A549 (cell line): ENCODE measurements around the gene CDH11. TPM values are rescaled to one million over a fixed set of nuclear protein-coding genes. Genes with fewer than 3 reads are reported as not detected.

Source experiments
- ATAC-seq, 2 experiments: fragments of 200-7000 bp in 1 of 2; fragments of >200 bp in 1 of 2; cut with Nextera tagmentation in 1 of 2; cut with Tn5 transposase in 1 of 2; 3 replicates each; pipeline versions ENCODE4 v1.8.0 to v1.9.1; 2018 to 2020; ENCODE audit warnings: mild to moderate bottlenecking in 1 of 2, moderate library complexity in 1 of 2
- CTCF ChIA-PET: fragments of 300-600 bp; sonication (Branson Sonifier 250); formaldehyde crosslinking; extraction: SDS; loops from one replicate; lab custom pipeline; 2021; ENCODE audit warnings: antibody characterized with exemption, inconsistent platforms; lab: Yijun Ruan, JAX
- POLR2A ChIA-PET: fragments of 350-600 bp; formaldehyde crosslinking; extraction: SDS; loops from one replicate; lab custom pipeline; 2021; ENCODE audit warnings: antibody characterized with exemption, inconsistent platforms; lab: Yijun Ruan, JAX
- DNase-seq, 2 experiments: peaks; one replicate each; pipeline versions ENCODE4 v3.0.0 to v3.0.0-alpha.2; 2011 to 2016; ENCODE audit warnings: low read depth in 1 of 2, low spot score in 1 of 2
- FAIRE-seq: peaks from 2 replicates; lab custom pipeline; 2011; peaks lifted over from hg19 to GRCh38; lab: Jason Lieb, UNC
- H3K27ac ChIP-seq, 2 experiments: fragments of >200 bp; sonication (Bioruptor Twin); formaldehyde crosslinking; 3 replicates each; pipeline ENCODE4 v1.5.1; 2016 to 2017
- H3K4me1 ChIP-seq: fragments of >200 bp; sonication (Bioruptor Twin); formaldehyde crosslinking; 3 replicates; pipeline ENCODE4 v1.6.1; 2016
- H3K4me2 ChIP-seq: fragments of >200 bp; sonication (Bioruptor Twin); formaldehyde crosslinking; 3 replicates; pipeline ENCODE4 v1.6.1; 2016
- H3K4me3 ChIP-seq: fragments of >200 bp; sonication (Bioruptor Twin); formaldehyde crosslinking; 3 replicates; pipeline ENCODE4 v1.5.1; 2016
- H3K9me3 ChIP-seq: fragments of >200 bp; sonication (Bioruptor Twin); formaldehyde crosslinking; 3 replicates; pipeline ENCODE4 v1.6.1; 2016
- BCL3 ChIP-seq: fragments of >200 bp; sonication (Bioruptor Twin); formaldehyde crosslinking; IDR thresholded peaks from 3 replicates; pipeline ENCODE4 v1.6.1; 2016
- BHLHE40 ChIP-seq: IDR thresholded peaks from 2 replicates; pipeline ENCODE4 v1.6.1; 2012; ENCODE audit warnings: low read depth, low read length, inconsistent platforms
- CHD2 ChIP-seq: fragments of 150-350 bp; IDR thresholded peaks from 2 replicates; pipeline ENCODE4 v1.6.1; 2014; ENCODE audit warnings: low read length; ENCODE audit not compliant: partially characterized antibody
- CHD4 ChIP-seq: fragments of 200-600 bp; sonication (generic); IDR thresholded peaks from 2 replicates; pipeline ENCODE4 v1.6.1; 2016; ENCODE audit warnings: antibody characterized with exemption, mild to moderate bottlenecking, borderline replicate concordance
- EHMT2 ChIP-seq: fragments of 200-600 bp; sonication (generic); IDR thresholded peaks from 2 replicates; pipeline ENCODE4 v1.6.1; 2016; ENCODE audit warnings: antibody characterized with exemption, low read depth, mild to moderate bottlenecking, moderate library complexity
- ELK1 ChIP-seq: fragments of 150-350 bp; IDR thresholded peaks from 2 replicates; pipeline ENCODE4 v1.6.1; 2014; ENCODE audit warnings: low read depth, mild to moderate bottlenecking, low read length
- EP300 ChIP-seq, 2 experiments: fragments of >200 bp; sonication (Bioruptor Twin); formaldehyde crosslinking; IDR thresholded peaks; 2 replicates in 1 of 2; 3 replicates in 1 of 2; pipeline ENCODE4 v1.6.1; 2016 to 2017
- FOXS1 ChIP-seq: fragments of 250-450 bp; sonication (Bioruptor Pico); IDR thresholded peaks from 2 replicates; pipeline ENCODE4 v1.5.0; 2020; ENCODE audit warnings: mild to moderate bottlenecking, moderate library complexity
- HOXA7 ChIP-seq: fragments of 250-450 bp; sonication (Bioruptor Pico); IDR thresholded peaks from 2 replicates; pipeline ENCODE4 v1.5.0; 2020; ENCODE audit warnings: mild to moderate bottlenecking, moderate library complexity
- JUN ChIP-seq, 2 experiments: fragments of >200 bp; sonication (Bioruptor Twin); formaldehyde crosslinking; IDR thresholded peaks; 2 replicates in 1 of 2; 3 replicates in 1 of 2; pipeline ENCODE4 v1.6.1; 2016 to 2017
- KDM5A ChIP-seq: fragments of 200-600 bp; sonication (generic); IDR thresholded peaks from 2 replicates; pipeline ENCODE4 v1.6.1; 2016; ENCODE audit warnings: antibody characterized with exemption, mild to moderate bottlenecking
- MAZ ChIP-seq: fragments of 150-350 bp; IDR thresholded peaks from 2 replicates; pipeline ENCODE4 v1.6.1; 2014; ENCODE audit warnings: antibody characterized with exemption, low read depth, low read length, borderline replicate concordance
- NPAS2 ChIP-seq: fragments of 250-450 bp; sonication (Bioruptor Pico); IDR thresholded peaks from 2 replicates; pipeline ENCODE4 v1.8.0; 2022; ENCODE audit warnings: mild to moderate bottlenecking, moderate library complexity, borderline replicate concordance
- PBX3 ChIP-seq: IDR thresholded peaks from 2 replicates; pipeline ENCODE4 v1.6.1; 2012
- POLR2A ChIP-seq: IDR thresholded peaks from 2 replicates; pipeline ENCODE4 v1.6.1; 2012; ENCODE audit warnings: mild to moderate bottlenecking, low read length
- POLR2AphosphoS2 ChIP-seq: conservative IDR thresholded peaks from 2 replicates; pipeline ENCODE4 v1.6.1; 2012; ENCODE audit warnings: low read length, improper control_type of control experiment, inconsistent platforms
- RARB ChIP-seq: fragments of 250-450 bp; sonication (Bioruptor Pico); IDR thresholded peaks from 2 replicates; pipeline ENCODE4 v1.8.0; 2021; ENCODE audit warnings: mild to moderate bottlenecking, moderate library complexity
- RFX5 ChIP-seq: fragments of 450-650 bp; IDR thresholded peaks from 2 replicates; pipeline ENCODE4 v1.7.1; 2014; ENCODE audit warnings: antibody characterized with exemption, mild to moderate bottlenecking, moderate library complexity
- RNF2 ChIP-seq: fragments of 200-600 bp; sonication (generic); IDR thresholded peaks from 2 replicates; pipeline ENCODE4 v1.6.1; 2016; ENCODE audit warnings: low read depth, mild to moderate bottlenecking, antibody characterized with exemption, moderate library complexity, borderline replicate concordance
- SREBF2 ChIP-seq: fragments of 450-650 bp; IDR thresholded peaks from 2 replicates; pipeline ENCODE4 v1.6.1; 2014; ENCODE audit warnings: mild to moderate bottlenecking, moderate library complexity
- USF2 ChIP-seq: fragments of 450-650 bp; IDR thresholded peaks from 2 replicates; pipeline ENCODE4 v1.6.1; 2014; ENCODE audit warnings: antibody characterized with exemption
- ZC3H11A ChIP-seq: fragments of 450-650 bp; IDR thresholded peaks from 2 replicates; pipeline ENCODE4 v1.6.1; 2014; ENCODE audit warnings: antibody characterized with exemption, mild to moderate bottlenecking
- ZFP36 ChIP-seq: fragments of 450-650 bp; IDR thresholded peaks from 2 replicates; pipeline ENCODE4 v1.6.1; 2014; ENCODE audit warnings: borderline replicate concordance; ENCODE audit not compliant: partially characterized antibody
- ZNF302 ChIP-seq: fragments of 250-450 bp; sonication (Bioruptor Pico); IDR thresholded peaks from 2 replicates; pipeline ENCODE4 v1.9.0; 2021; ENCODE audit warnings: inconsistent platforms, mild to moderate bottlenecking, moderate library complexity
- WGBS: methylation state at CpG from one replicate; pipeline ENCODE4 v1.1.6; 2017; ENCODE audit errors: missing lambda C conversion rate; 5-methylcytosine and 5-hydroxymethylcytosine counted together
- polyA plus RNA-seq, 4 experiments: library from polyadenylated mRNA; depleted of rRNA in 3 of 4; stranded (reverse); fragments of >200 nt; fragmentation: RNase III in 1 of 4; extraction: RNeasy Plus Mini Kit Qiagen cat#74134 plus additional on column Dnase treatment in 1 of 4; gene quantifications; 2 replicates in 3 of 4; 3 replicates in 1 of 4; pipeline ENCODE4 v1.2.3, GENCODE V29; 2011 to 2017

The CDH11 gene
- polyA plus RNA-seq, 2 of the 4 experiments (the other 2 are of a cell fraction), result 0.72 to 1.1 TPM

- Histone ChIP-seq H3K4me2 (peak overlapping the region; percentile 32), H3K4me3 (no peak overlapping the region), H3K4me1 (peaks cover 17% of the 10 kb centered on the region; the same call in 2 of the 3 replicates), H3K27ac (no peak overlapping the region), H3K9me3 (no peaks in the 10 kb centered on the region)
- TF ChIP-seq RARB, result no peak
- no peak for TF ChIP-seq USF2
- TF ChIP-seq CHD4, result no peak
- TF ChIP-seq POLR2A, result no peak
- no peak for TF ChIP-seq NPAS2 (CRISPR knock-in tag)
- no peak for TF ChIP-seq ZC3H11A
- TF ChIP-seq EP300 (IDR thresholded peaks at IDR 0.05), result no peak
- no peak for TF ChIP-seq PBX3
- TF ChIP-seq POLR2AphosphoS2, result no peak
- TF ChIP-seq JUN (IDR thresholded peaks at IDR 0.05), result no peak
- no peak for TF ChIP-seq KDM5A
- TF ChIP-seq ELK1, result no peak
- TF ChIP-seq BHLHE40, result no peak
- no peak for TF ChIP-seq HOXA7 (CRISPR knock-in tag)
- no peak for TF ChIP-seq ZNF302
- no peak for TF ChIP-seq ZFP36
- TF ChIP-seq SREBF2, result no peak
- TF ChIP-seq EHMT2, result no peak
- TF ChIP-seq CHD2, result no peak
- TF ChIP-seq RNF2, result no peak
- ATAC-seq, result no peak
- FAIRE-seq, result no peak
- ChIA-PET CTCF (interaction anchor here (0.6 kb wide), 1 partner anchor 30 kb away, joined by 3 read pairs; no protein-coding TSS in a partner anchor), POLR2A (interaction anchor here (0.7 kb wide), 1 partner anchor 1509 kb away, joined by 6 read pairs; no protein-coding TSS in a partner anchor)
- DNase-seq, result no peak
- 6% methylated on average over 2 of the region's 2 CpGs for WGBS
Observed at GRCh38 chr16:65125322-65125721, 3.5 kb upstream of the CDH11 start.

- CTCF ChIA-PET, result no interaction called here
- POLR2A ChIA-PET, result interaction anchor here (0.6 kb wide), 1 partner anchor 57 kb away, joined by 3 read pairs; no protein-coding TSS in a partner anchor
- FAIRE-seq (no peak), ATAC-seq (no peak), DNase-seq (no peak)
- Histone ChIP-seq H3K4me3 (no peak overlapping the region), H3K4me2 (no peak overlapping the region), H3K27ac (no peak overlapping the region), H3K4me1 (peaks cover 17% of the 10 kb centered on the region; the same call in 2 of the 3 replicates), H3K9me3 (no peaks in the 10 kb centered on the region)
- 47% methylated on average over 2 of the region's 2 CpGs for WGBS
- TF ChIP-seq EHMT2 (no peak), FOXS1 (CRISPR knock-in tag) (no peak), POLR2AphosphoS2 (no peak), BCL3 (no peak), RNF2 (no peak), MAZ (no peak), RFX5 (no peak)
Observed at GRCh38 chr16:65124596-65124995, 2.7 kb upstream of the CDH11 start.
